Lower lobe of right lung (tissue), 2 donors: Measurements from ENCODE around the gene RITA1. TPM values are rescaled to one million over a fixed set of nuclear protein-coding genes. Genes with fewer than 3 reads are reported as not detected.
A peak's percentile ranks its signal among the peaks of the same experiment; 100 is the strongest.

Source experiments
- ATAC-seq, 2 donors: fragments of 200-7000 bp; cut with Tn5 transposase; one replicate each; pipeline ENCODE4 v1.9.1; 2020 to 2022; ENCODE audit warnings: mild to moderate bottlenecking in 2 of 2, moderate library complexity in 2 of 2
- DNase-seq: peaks from one replicate; pipeline ENCODE4 v3.0.0-alpha.2; 2020
- H3K27ac ChIP-seq: fragments of 200-600 bp; one replicate; pipeline ENCODE4 v1.8.0; 2022
- H3K27me3 ChIP-seq: fragments of 200-600 bp; one replicate; pipeline ENCODE4 v1.8.0; 2022; ENCODE audit warnings: low read depth
- H3K36me3 ChIP-seq: fragments of 200-600 bp; one replicate; pipeline ENCODE4 v1.8.0; 2022; ENCODE audit warnings: mild to moderate bottlenecking
- H3K4me1 ChIP-seq: fragments of 200-600 bp; one replicate; pipeline ENCODE4 v1.8.0; 2022
- H3K4me3 ChIP-seq: fragments of 200-600 bp; one replicate; pipeline ENCODE4 v1.8.0; 2022; ENCODE audit warnings: mild to moderate bottlenecking
- H3K9me3 ChIP-seq: fragments of 200-600 bp; one replicate; pipeline ENCODE4 v1.8.0; 2022
- intact Hi-C: fragments of 100-400 bp; cut with DNase I; formaldehyde crosslinking; loops from one replicate; pipeline ENCODE4 v1.11.0; 2022
- total RNA-seq: library from RNA; stranded (reverse); fragmentation: NEBNext Ultra II Directional; extraction: Animal tissue kit (Norgen Biotek cat#: 25700); gene quantifications from one replicate; pipeline ENCODE4 v1.2.1, GENCODE V29; 2021
- TF ChIP-seq, protein P1 (sequence below): fragments of 200-600 bp; IDR thresholded peaks from one replicate; pipeline ENCODE4 v1.8.0; 2022; ENCODE audit warnings: antibody characterized with exemption, mild to moderate bottlenecking
- donor health status: DM: no; HTN: yes; CAD: no; lungs with severe emphysema.

The RITA1 gene
- total RNA-seq, 1 donor from 2014 or later: 14.2 TPM

GRCh38 chr12:113152196-113152834 is 33.2 kb upstream of the RITA1 start:
- Histone ChIP-seq H3K27me3 (peaks cover 55% of the 10 kb centered on the region), H3K4me1 (peaks cover 27% of the 10 kb centered on the region), H3K27ac (no peak overlapping the region), H3K4me3 (peak overlapping the region; percentile 55), H3K36me3 (no peaks in the 10 kb centered on the region), H3K9me3 (no peaks in the 10 kb centered on the region)
- DNase-seq: no peak
- intact Hi-C loops: no loop called here
- ATAC-seq: no peak
- TF ChIP-seq, protein P1, sequence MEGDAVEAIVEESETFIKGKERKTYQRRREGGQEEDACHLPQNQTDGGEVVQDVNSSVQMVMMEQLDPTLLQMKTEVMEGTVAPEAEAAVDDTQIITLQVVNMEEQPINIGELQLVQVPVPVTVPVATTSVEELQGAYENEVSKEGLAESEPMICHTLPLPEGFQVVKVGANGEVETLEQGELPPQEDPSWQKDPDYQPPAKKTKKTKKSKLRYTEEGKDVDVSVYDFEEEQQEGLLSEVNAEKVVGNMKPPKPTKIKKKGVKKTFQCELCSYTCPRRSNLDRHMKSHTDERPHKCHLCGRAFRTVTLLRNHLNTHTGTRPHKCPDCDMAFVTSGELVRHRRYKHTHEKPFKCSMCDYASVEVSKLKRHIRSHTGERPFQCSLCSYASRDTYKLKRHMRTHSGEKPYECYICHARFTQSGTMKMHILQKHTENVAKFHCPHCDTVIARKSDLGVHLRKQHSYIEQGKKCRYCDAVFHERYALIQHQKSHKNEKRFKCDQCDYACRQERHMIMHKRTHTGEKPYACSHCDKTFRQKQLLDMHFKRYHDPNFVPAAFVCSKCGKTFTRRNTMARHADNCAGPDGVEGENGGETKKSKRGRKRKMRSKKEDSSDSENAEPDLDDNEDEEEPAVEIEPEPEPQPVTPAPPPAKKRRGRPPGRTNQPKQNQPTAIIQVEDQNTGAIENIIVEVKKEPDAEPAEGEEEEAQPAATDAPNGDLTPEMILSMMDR: no peak

- Histone ChIP-seq H3K4me1 (peaks cover 27% of the 10 kb centered on the region), H3K27ac (no peak overlapping the region), H3K4me3 (peak overlapping the region; percentile 55), H3K27me3 (peaks cover 55% of the 10 kb centered on the region), H3K9me3 (no peaks in the 10 kb centered on the region), H3K36me3 (peaks cover 7% of the 10 kb centered on the region)
- intact Hi-C loops: no loop called here
- ATAC-seq (peak; percentile 90), DNase-seq (peak; percentile 79)
- TF ChIP-seq, protein P1: peak; percentile 51
Measured at GRCh38 chr12:113152835-113153814, 32.4 kb upstream of the RITA1 start.

DNA sequence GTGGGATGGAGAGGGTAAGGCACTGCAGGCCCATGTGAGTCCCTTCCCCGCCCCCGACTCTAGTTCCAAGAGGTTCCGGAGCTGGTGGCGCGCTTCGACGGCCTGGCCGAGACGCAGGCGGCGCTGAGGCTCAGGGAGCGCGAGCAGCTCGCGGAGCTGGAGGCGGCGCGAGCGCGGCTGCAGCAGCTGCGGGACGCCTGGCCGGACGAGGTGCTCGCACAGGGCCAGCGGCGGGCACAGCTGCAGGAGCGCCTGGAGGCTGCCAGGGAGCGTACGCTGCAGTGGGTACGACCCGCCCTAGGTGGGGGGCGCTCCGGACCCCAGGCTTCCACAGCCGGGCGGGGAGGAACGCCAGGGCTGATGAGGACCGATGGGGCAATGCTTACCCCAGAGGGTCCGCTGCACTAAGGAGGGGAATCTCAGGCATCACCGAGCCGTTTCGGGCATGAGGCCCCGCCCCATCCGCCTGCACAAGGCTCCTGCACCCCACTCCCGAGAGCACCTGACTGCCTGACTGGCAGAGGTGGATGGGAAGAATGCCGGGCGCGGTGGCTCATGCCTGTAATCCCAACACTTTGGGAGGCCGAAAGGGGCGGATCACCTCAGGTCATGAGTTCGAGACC is 31.1 kb upstream of the RITA1 start:
- Histone ChIP-seq H3K27me3 (peaks cover 55% of the 10 kb centered on the region), H3K36me3 (peaks cover 21% of the 10 kb centered on the region), H3K27ac (no peak overlapping the region), H3K9me3 (no peaks in the 10 kb centered on the region), H3K4me1 (peaks cover 25% of the 10 kb centered on the region), H3K4me3 (peak overlapping the region; percentile 31)
- intact Hi-C loops: no loop called here
- TF ChIP-seq, protein P1: no peak
- DNase-seq (no peak), ATAC-seq (no peak)

DNA sequence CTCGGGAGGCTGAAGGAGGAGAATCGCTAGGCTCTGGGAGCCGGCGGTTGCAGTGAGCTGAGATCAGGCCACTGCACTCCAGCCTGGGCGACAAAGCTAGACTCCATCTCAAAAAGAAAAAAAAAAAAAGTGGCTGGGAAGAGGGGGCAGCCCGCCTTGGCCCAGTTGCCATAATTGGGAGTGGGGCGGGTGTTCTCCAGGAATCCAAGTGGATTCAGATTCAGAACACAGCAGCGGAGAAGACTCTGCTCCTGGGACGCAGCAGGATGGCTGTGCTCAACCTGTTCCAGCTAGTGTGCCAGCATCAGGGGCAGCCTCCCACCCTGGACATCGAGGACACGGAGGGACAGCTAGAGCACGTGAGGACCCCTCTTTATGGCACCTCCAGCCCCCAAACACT is 30.5 kb upstream of the RITA1 start:
- intact Hi-C loops: no loop called here
- Histone ChIP-seq H3K27me3 (peaks cover 55% of the 10 kb centered on the region), H3K27ac (no peak overlapping the region), H3K9me3 (no peaks in the 10 kb centered on the region), H3K4me3 (no peak overlapping the region), H3K4me1 (peaks cover 21% of the 10 kb centered on the region), H3K36me3 (peaks cover 27% of the 10 kb centered on the region)
- DNase-seq: no peak
- ATAC-seq: no peak
- TF ChIP-seq, protein P1: no peak

- Histone ChIP-seq H3K36me3 (peaks cover 33% of the 10 kb centered on the region), H3K27ac (no peak overlapping the region), H3K4me3 (no peak overlapping the region), H3K9me3 (no peaks in the 10 kb centered on the region), H3K4me1 (peaks cover 21% of the 10 kb centered on the region), H3K27me3 (peaks cover 51% of the 10 kb centered on the region)
- ATAC-seq (no peak), DNase-seq (no peak)
- TF ChIP-seq, protein P1: no peak
- intact Hi-C loops: no loop called here
Measured at GRCh38 chr12:113155646-113156045, 29.9 kb upstream of the RITA1 start.
